Right lobe of liver (tissue), 6 donors: ENCODE measurements around the gene EMP1. TPM values are rescaled to one million over a fixed set of nuclear protein-coding genes. Genes with fewer than 3 reads are reported as not detected.
A peak's percentile ranks its signal among the peaks of the same experiment; 100 is the strongest.

Experiments used
- ATAC-seq, 4 donors: fragments of 200-7000 bp; cut with Tn5 transposase; one replicate each; pipeline ENCODE4 v1.9.1; 2020; ENCODE audit warnings: mild to moderate bottlenecking in 4 of 4, moderate library complexity in 4 of 4
- DNase-seq, 3 donors: peaks; one replicate each; pipeline ENCODE4 v3.0.0-alpha.2; 2020
- H3K27ac ChIP-seq, 3 donors: fragments of 200-600 bp; one replicate each; pipeline ENCODE4 v1.8.0; 2022
- H3K27me3 ChIP-seq, 2 donors: fragments of 200-600 bp; one replicate each; pipeline ENCODE4 v1.8.0; 2022
- H3K36me3 ChIP-seq, 4 donors: fragments of 200-600 bp; sonication (generic) in 1 of 4; one replicate each; pipeline versions ENCODE4 v1.5.1 to v1.8.0; 2017 to 2022; ENCODE audit warnings: control low read depth in 1 of 4
- H3K4me1 ChIP-seq, 4 donors: fragments of 200-600 bp; sonication (generic) in 1 of 4; one replicate each; pipeline versions ENCODE4 v1.5.1 to v1.8.0; 2017 to 2022; ENCODE audit warnings: control low read depth in 1 of 4
- H3K4me3 ChIP-seq, 3 donors: fragments of 200-600 bp; one replicate each; pipeline ENCODE4 v1.8.0; 2022
- H3K9me3 ChIP-seq, 4 donors: fragments of 200-600 bp; sonication (generic) in 1 of 4; one replicate each; pipeline versions ENCODE4 v1.5.1 to v1.8.0; 2017 to 2022; ENCODE audit warnings: control low read depth in 1 of 4
- POLR2A ChIP-seq: fragments of 450-650 bp; IDR thresholded peaks from one replicate; pipeline ENCODE4 v1.6.1; 2017; ENCODE audit warnings: antibody characterized with exemption, mild to moderate bottlenecking
- WGBS: methylation state at CpG from one replicate; pipeline ENCODE4 v1.1.6; 2018; ENCODE audit warnings: low coverage, low lambda C conversion rate; ENCODE audit not compliant: insufficient coverage; ENCODE audit errors: missing lambda C conversion rate; 5-methylcytosine and 5-hydroxymethylcytosine counted together
- intact Hi-C, 2 donors: fragments of 100-400 bp; cut with DNase I; formaldehyde crosslinking; loops; one replicate each; pipeline versions ENCODE4 v1.11.2 to v1.14.1; 2022
- total RNA-seq, 6 experiments: library from RNA; depleted of rRNA in 2 of 6; stranded (reverse); fragments of >200 nt in 2 of 6; fragmentation: NEBNext Ultra II Directional in 3 of 6; extraction: Animal tissue kit (Norgen Biotek cat#: 25700) in 3 of 6; gene quantifications; one replicate each; pipeline versions ENCODE4 v1.1.0 to v1.2.4, GENCODE V29; 2016 to 2023
- TF ChIP-seq, protein P1 (sequence below), 4 donors: fragments of 200-600 bp in 3 of 4; fragments of 450-650 bp in 1 of 4; IDR thresholded peaks; one replicate each; pipeline versions ENCODE4 v1.5.1 to v1.8.0; 2016 to 2022; ENCODE audit warnings: antibody characterized with exemption in 4 of 4, mild to moderate bottlenecking in 2 of 4
- donor health status: DM: no; HTN: yes; CAD: no.
- donor health status: DM: no; HTN: no; CAD: no.
- donor health status: DM: no; HTN: no; CAD: no.
- donor health status: DM: no; HTN: yes; CAD: no.
- donor health status: DM: no; HTN: yes; CAD: no.

EMP1 gene
- total RNA-seq, 6 experiments from 2014 or later = 3.1 to 25.0 (median 14.5) TPM

DNA sequence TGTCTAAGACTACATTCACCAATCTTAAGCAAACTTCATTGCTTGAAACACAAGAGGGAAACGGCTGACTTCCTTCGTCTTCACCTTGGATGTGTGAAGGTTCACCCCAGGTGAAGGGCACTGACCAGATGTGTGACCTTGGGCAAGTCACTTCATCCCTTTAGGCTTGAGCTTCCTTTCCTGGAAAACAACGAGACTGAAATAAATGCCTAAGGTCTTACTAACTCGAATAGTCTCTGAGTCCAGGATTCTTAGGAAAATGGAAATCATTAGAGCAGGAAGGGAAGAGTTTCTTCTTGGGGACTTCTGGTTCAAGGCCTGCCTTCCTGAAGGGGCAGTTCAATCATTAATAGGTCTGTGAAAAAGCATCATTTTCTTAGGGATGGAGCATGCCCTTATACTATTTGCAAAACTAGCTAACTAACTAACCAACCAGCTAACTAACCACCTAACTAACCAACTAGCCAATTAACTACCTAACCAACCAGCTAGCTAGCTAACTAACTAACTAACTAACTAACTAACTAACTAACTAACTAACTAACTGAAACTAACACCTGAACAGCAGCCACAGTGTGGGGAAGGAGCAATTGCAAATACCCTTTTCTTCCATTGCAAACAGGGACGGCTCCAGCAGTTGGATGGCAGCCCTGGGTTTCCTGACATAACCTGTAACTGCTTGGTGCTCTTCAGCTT is 31.5 kb upstream of the EMP1 start:
- DNase-seq (no peak), ATAC-seq (no peak)
- WGBS = 51% methylated on average over 4 of the region's 5 CpGs
- Histone ChIP-seq H3K27me3 (no peaks in the 10 kb centered on the region), H3K36me3 (no peaks in the 10 kb centered on the region), H3K9me3 (no peaks in the 10 kb centered on the region), H3K27ac (peak overlapping the region in 1 of 3 donors; percentile 43), H3K4me1 (peaks cover 0 to 19% (median 0%) of the 10 kb centered on the region in 4 donors), H3K4me3 (no peak overlapping the region)
- intact Hi-C loops = no loop called here
- TF ChIP-seq POLR2A = no peak
- TF ChIP-seq, protein P1, sequence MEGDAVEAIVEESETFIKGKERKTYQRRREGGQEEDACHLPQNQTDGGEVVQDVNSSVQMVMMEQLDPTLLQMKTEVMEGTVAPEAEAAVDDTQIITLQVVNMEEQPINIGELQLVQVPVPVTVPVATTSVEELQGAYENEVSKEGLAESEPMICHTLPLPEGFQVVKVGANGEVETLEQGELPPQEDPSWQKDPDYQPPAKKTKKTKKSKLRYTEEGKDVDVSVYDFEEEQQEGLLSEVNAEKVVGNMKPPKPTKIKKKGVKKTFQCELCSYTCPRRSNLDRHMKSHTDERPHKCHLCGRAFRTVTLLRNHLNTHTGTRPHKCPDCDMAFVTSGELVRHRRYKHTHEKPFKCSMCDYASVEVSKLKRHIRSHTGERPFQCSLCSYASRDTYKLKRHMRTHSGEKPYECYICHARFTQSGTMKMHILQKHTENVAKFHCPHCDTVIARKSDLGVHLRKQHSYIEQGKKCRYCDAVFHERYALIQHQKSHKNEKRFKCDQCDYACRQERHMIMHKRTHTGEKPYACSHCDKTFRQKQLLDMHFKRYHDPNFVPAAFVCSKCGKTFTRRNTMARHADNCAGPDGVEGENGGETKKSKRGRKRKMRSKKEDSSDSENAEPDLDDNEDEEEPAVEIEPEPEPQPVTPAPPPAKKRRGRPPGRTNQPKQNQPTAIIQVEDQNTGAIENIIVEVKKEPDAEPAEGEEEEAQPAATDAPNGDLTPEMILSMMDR (IDR thresholded peaks at IDR 0.05) = no peak

GRCh38 chr12:13165617-13166041 is 30.9 kb upstream of the EMP1 start:
- H3K4me3 ChIP-seq = no peak overlapping the region
- H3K9me3 ChIP-seq = no peaks in the 10 kb centered on the region
- no peaks in the 10 kb centered on the region for H3K27me3 ChIP-seq
- no peaks in the 10 kb centered on the region for H3K36me3 ChIP-seq
- peaks cover 0 to 25% (median 0%) of the 10 kb centered on the region in 4 donors for H3K4me1 ChIP-seq
- intact Hi-C loops = no loop called here
- DNase-seq (peak; percentile 79 to 89 (median 82)), ATAC-seq (peak; percentile 59 to 91 (median 79))
- H3K27ac ChIP-seq = peak overlapping the region in 1 of 3 donors; percentile 43
- TF ChIP-seq, protein P1 (IDR thresholded peaks at IDR 0.05) = no peak
- no peak for TF ChIP-seq POLR2A
- 22% methylated on average over 3 of the region's 3 CpGs for WGBS

DNA sequence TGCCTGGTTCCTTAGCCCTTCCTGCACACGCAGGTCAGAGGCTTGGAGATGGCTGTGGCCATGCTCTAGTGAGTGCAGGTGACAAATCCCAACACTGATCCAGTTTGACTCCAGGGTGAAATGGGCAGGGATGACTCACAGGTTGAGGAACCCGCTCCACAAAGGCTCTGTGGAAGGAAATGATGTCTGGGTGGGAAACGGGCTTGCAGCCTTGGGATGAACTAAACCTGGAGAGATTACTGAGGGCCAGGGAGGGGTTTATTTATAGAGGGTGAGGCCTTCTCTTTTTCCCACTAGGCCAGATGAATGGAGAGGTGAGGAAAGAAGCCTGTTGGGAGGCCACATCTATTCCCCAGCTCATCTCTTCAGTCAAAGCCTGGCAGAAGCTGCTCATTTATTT is 29.3 kb upstream of the EMP1 start:
- ATAC-seq = no peak
- TF ChIP-seq POLR2A = no peak
- TF ChIP-seq, protein P1 (IDR thresholded peaks at IDR 0.05) = no peak
- intact Hi-C loops = no loop called here

GRCh38 chr12:13167906-13168305 is 28.6 kb upstream of the EMP1 start:
- no peaks in the 10 kb centered on the region for H3K27me3 ChIP-seq
- 91% methylated on average over 4 of the region's 4 CpGs for WGBS
- H3K9me3 ChIP-seq = no peaks in the 10 kb centered on the region
- no peak overlapping the region for H3K27ac ChIP-seq
- H3K4me1 ChIP-seq = peaks cover 0 to 42% (median 0%) of the 10 kb centered on the region in 4 donors
- no peak overlapping the region for H3K4me3 ChIP-seq
- no peak for DNase-seq
- no peak for TF ChIP-seq POLR2A
- TF ChIP-seq, protein P1 (IDR thresholded peaks at IDR 0.05) = no peak
- no peaks in the 10 kb centered on the region for H3K36me3 ChIP-seq
- intact Hi-C loops = no loop called here
- ATAC-seq = no peak

More for the DNA sequence above, 29.3 kb upstream of the EMP1 start:
- no peak overlapping the region for H3K4me3 ChIP-seq
- H3K9me3 ChIP-seq = no peaks in the 10 kb centered on the region
- H3K27ac ChIP-seq = no peak overlapping the region
- WGBS = 85% methylated on average over 3 of the region's 3 CpGs
- H3K27me3 ChIP-seq = no peaks in the 10 kb centered on the region
- peaks cover 0 to 39% (median 0%) of the 10 kb centered on the region in 4 donors for H3K4me1 ChIP-seq
- H3K36me3 ChIP-seq = no peaks in the 10 kb centered on the region
- DNase-seq = no peak
